Neural cell (in vitro differentiated cells): ENCODE measurements around the gene SPATS2.

ENCODE experiments used
- CTCF ChIP-seq: fragments of 450-650 bp; IDR thresholded peaks from 2 replicates; pipeline ENCODE4 v1.5.1; 2014; ENCODE audit warnings: antibody characterized with exemption, mild to moderate bottlenecking, moderate library complexity; ENCODE audit not compliant: poor library complexity, severe bottlenecking
- EP300 ChIP-seq: fragments of 450-650 bp; conservative IDR thresholded peaks from 2 replicates; pipeline ENCODE4 v1.6.1; 2014; ENCODE audit warnings: antibody characterized with exemption, mild to moderate bottlenecking, moderate library complexity; ENCODE audit not compliant: poor library complexity, severe bottlenecking
- EZH2 ChIP-seq: fragments of 200-600, 300-800 bp; shearing (Covaris generic), sonication (generic); IDR thresholded peaks from 2 replicates; pipeline ENCODE4 v1.6.1; 2014; ENCODE audit warnings: antibody characterized with exemption, low read length, borderline replicate concordance, mild to moderate bottlenecking; ENCODE audit not compliant: insufficient read depth, poor library complexity, severe bottlenecking
- MXI1 ChIP-seq: fragments of 450-650 bp; conservative IDR thresholded peaks from 2 replicates; pipeline ENCODE4 v1.6.1; 2014; ENCODE audit warnings: antibody characterized with exemption, mild to moderate bottlenecking; ENCODE audit not compliant: poor library complexity, severe bottlenecking
- POLR2AphosphoS5 ChIP-seq: IDR thresholded peaks from 2 replicates; pipeline ENCODE4 v1.6.1; 2012
- RAD21 ChIP-seq: fragments of 450-650 bp; conservative IDR thresholded peaks from 2 replicates; pipeline ENCODE4 v1.6.1; 2014; ENCODE audit warnings: antibody characterized with exemption, mild to moderate bottlenecking, moderate library complexity
- REST ChIP-seq: IDR thresholded peaks from 2 replicates; pipeline ENCODE4 v1.6.1; 2012; ENCODE audit warnings: borderline replicate concordance
- SMC3 ChIP-seq: fragments of 450-650 bp; conservative IDR thresholded peaks from 2 replicates; pipeline ENCODE4 v1.6.1; 2014; ENCODE audit warnings: antibody characterized with exemption, mild to moderate bottlenecking, moderate library complexity; ENCODE audit not compliant: poor library complexity
- TAF1 ChIP-seq: IDR thresholded peaks from 2 replicates; pipeline ENCODE4 v1.6.1; 2012; ENCODE audit warnings: low read depth

GRCh38 chr12:49489154-49489553 lies 121.9 kb downstream of the SPATS2 start:
- no peak for TF ChIP-seq POLR2AphosphoS5
- no peak for TF ChIP-seq CTCF
- no peak for TF ChIP-seq RAD21
- TF ChIP-seq EP300: no peak
- no peak for TF ChIP-seq EZH2
- TF ChIP-seq MXI1: no peak
- no peak for TF ChIP-seq REST
- no peak for TF ChIP-seq SMC3
- TF ChIP-seq TAF1: no peak
